OCI-LY1 (cell line): Measurements from ENCODE around the gene RASSF4.

Experiments used
- H2AFZ ChIP-seq: fragments of 200-600 bp; sonication (generic), shearing (Covaris generic); 2 replicates; pipeline ENCODE4 v1.6.0; 2014; ENCODE audit warnings: antibody characterized with exemption, mild to moderate bottlenecking, low read length
- H3F3A ChIP-seq: fragments of 200-600 bp; sonication (generic), shearing (Covaris generic); 2 replicates; pipeline ENCODE4 v1.6.0; 2014; ENCODE audit warnings: mild to moderate bottlenecking, antibody characterized with exemption, low read length, moderate library complexity; ENCODE audit not compliant: insufficient read depth
- H3K27ac ChIP-seq: fragments of 200-600 bp; sonication (generic); 2 replicates; pipeline ENCODE4 v1.5.1; 2014; ENCODE audit warnings: low read length, mixed run types, mild to moderate bottlenecking, low read depth; ENCODE audit not compliant: poor library complexity, severe bottlenecking
- H3K27me3 ChIP-seq: fragments of 200-600 bp; sonication (generic); 2 replicates; pipeline ENCODE4 v1.6.0; 2014; ENCODE audit warnings: antibody characterized with exemption, mild to moderate bottlenecking, low read length, moderate library complexity; ENCODE audit not compliant: insufficient read depth
- H3K36me3 ChIP-seq: fragments of 200-600 bp; sonication (generic); 2 replicates; pipeline ENCODE4 v1.6.1; 2014; ENCODE audit warnings: mild to moderate bottlenecking, antibody characterized with exemption, low read length, moderate library complexity, mixed read lengths; ENCODE audit not compliant: insufficient read depth
- H3K4me1 ChIP-seq: fragments of 200-600 bp; sonication (generic); 2 replicates; pipeline ENCODE4 v1.5.1; 2014; ENCODE audit warnings: mild to moderate bottlenecking, low read length, moderate library complexity; ENCODE audit not compliant: insufficient read depth, severe bottlenecking
- H3K4me2 ChIP-seq: fragments of 200-600 bp; sonication (generic), shearing (Covaris generic); 2 replicates; pipeline ENCODE4 v1.6.1; 2014; ENCODE audit warnings: low read length
- H3K4me3 ChIP-seq: fragments of 200-600 bp; sonication (generic); 2 replicates; pipeline ENCODE4 v1.5.1; 2014; ENCODE audit warnings: low read length, low read depth, mild to moderate bottlenecking, mixed read lengths; ENCODE audit not compliant: poor library complexity, severe bottlenecking
- H3K79me2 ChIP-seq: fragments of 200-600 bp; shearing (Covaris generic); 2 replicates; pipeline ENCODE4 v1.6.1; 2016; ENCODE audit warnings: mixed run types, low read length, mixed read lengths; ENCODE audit not compliant: insufficient read depth
- H3K9ac ChIP-seq: fragments of 200-600 bp; sonication (generic), shearing (Covaris generic); 2 replicates; pipeline ENCODE4 v1.6.1; 2014; ENCODE audit warnings: mild to moderate bottlenecking, low read length, mixed read lengths
- H3K9me2 ChIP-seq: fragments of 200-600 bp; sonication (generic), shearing (Covaris generic); 2 replicates; pipeline ENCODE4 v1.6.1; 2014; ENCODE audit warnings: low read depth, mild to moderate bottlenecking, low read length, mixed read lengths
- H3K9me3 ChIP-seq: fragments of 200-600 bp; shearing (Covaris generic); 2 replicates; pipeline ENCODE4 v1.6.1; 2014; ENCODE audit warnings: low read length, mixed read lengths
- H4K20me1 ChIP-seq: fragments of 200-600 bp; sonication (generic), shearing (Covaris generic); 2 replicates; pipeline ENCODE4 v1.6.0; 2016; ENCODE audit warnings: mild to moderate bottlenecking, low read length; ENCODE audit not compliant: insufficient read depth
- CTCF ChIP-seq: fragments of 200-600 bp; sonication (generic), shearing (Covaris generic); IDR thresholded peaks from 2 replicates; pipeline ENCODE4 v1.5.1; 2017; ENCODE audit warnings: mild to moderate bottlenecking, antibody characterized with exemption, low read length, moderate library complexity, mixed read lengths
- EZH2 ChIP-seq: fragments of 200-600 bp; sonication (generic), shearing (Covaris generic); IDR thresholded peaks from 2 replicates; pipeline ENCODE4 v1.8.0; 2017; ENCODE audit warnings: borderline replicate concordance, mixed run types, mild to moderate bottlenecking, antibody characterized with exemption, low read length, moderate library complexity, mixed read lengths

The RASSF4 gene

GRCh38 chr10:44968500-44969400 is 9.1 kb downstream of the RASSF4 start:
- H3K36me3 ChIP-seq: no peaks in the 10 kb centered on the region
- no peaks in the 10 kb centered on the region for H3K79me2 ChIP-seq
- no peaks in the 10 kb centered on the region for H3F3A ChIP-seq
- no peaks in the 10 kb centered on the region for H4K20me1 ChIP-seq
- no peaks in the 10 kb centered on the region for H3K9me3 ChIP-seq
- no peak overlapping the region for H3K9ac ChIP-seq
- no peak overlapping the region for H3K4me2 ChIP-seq
- no peak overlapping the region for H3K27ac ChIP-seq
- H3K4me3 ChIP-seq: no peak overlapping the region
- TF ChIP-seq EZH2 (no peak), CTCF (no peak)
- H3K27me3 ChIP-seq: no peaks in the 10 kb centered on the region
- H3K4me1 ChIP-seq: peaks cover 11% of the 10 kb centered on the region
- H3K9me2 ChIP-seq: no peaks in the 10 kb centered on the region
- H2AFZ ChIP-seq: no peak overlapping the region

GRCh38 chr10:44969854-44970253 is 10.3 kb downstream of the RASSF4 start:
- H3K27ac ChIP-seq: no peak overlapping the region
- no peak for TF ChIP-seq EZH2
- TF ChIP-seq CTCF: no peak
- H2AFZ ChIP-seq: no peak overlapping the region

GRCh38 chr10:44970812-44971395 is 11.3 kb downstream of the RASSF4 start:
- Histone ChIP-seq H3K9ac (no peak overlapping the region), H3K36me3 (no peaks in the 10 kb centered on the region), H2AFZ (no peak overlapping the region), H3K9me3 (no peaks in the 10 kb centered on the region), H3K79me2 (no peaks in the 10 kb centered on the region), H3K9me2 (no peaks in the 10 kb centered on the region), H3K27ac (no peak overlapping the region), H3F3A (no peaks in the 10 kb centered on the region), H3K27me3 (no peaks in the 10 kb centered on the region), H3K4me3 (no peak overlapping the region), H4K20me1 (no peaks in the 10 kb centered on the region), H3K4me1 (peaks cover 21% of the 10 kb centered on the region), H3K4me2 (no peak overlapping the region)
- no peak for TF ChIP-seq CTCF
- no peak for TF ChIP-seq EZH2

More at GRCh38 chr10:44969854-44970253, 10.3 kb downstream of the RASSF4 start:
- H4K20me1 ChIP-seq: no peaks in the 10 kb centered on the region
- no peak overlapping the region for H3K4me2 ChIP-seq
- no peak overlapping the region for H3K4me3 ChIP-seq
- no peaks in the 10 kb centered on the region for H3K36me3 ChIP-seq
- H3K79me2 ChIP-seq: no peaks in the 10 kb centered on the region
- H3K9me2 ChIP-seq: no peaks in the 10 kb centered on the region
- H3F3A ChIP-seq: no peaks in the 10 kb centered on the region
- H3K27me3 ChIP-seq: no peaks in the 10 kb centered on the region
- H3K9ac ChIP-seq: no peak overlapping the region
- no peaks in the 10 kb centered on the region for H3K9me3 ChIP-seq
- H3K4me1 ChIP-seq: peaks cover 21% of the 10 kb centered on the region
